PC-3 (cell line): ENCODE measurements around the gene CORIN. TPM values are rescaled to one million over a fixed set of nuclear protein-coding genes. Genes with fewer than 3 reads are reported as not detected.

Experiments used
- ATAC-seq: fragments of 200-7000 bp; cut with Tn5 transposase; 2 replicates; pipeline ENCODE4 v1.9.1; 2020; ENCODE audit warnings: mild to moderate bottlenecking, moderate library complexity
- BruUV-seq: library from RNA; stranded (reverse); fragments of 400-500 nt; replicated peaks from 2 replicates; lab custom pipeline; 2021; lab: Mats Ljungman, UMichigan
- CTCF ChIA-PET: fragments of 300-600 bp; sonication (Branson Sonifier 250); formaldehyde crosslinking; loops from one replicate; lab custom pipeline; 2022; ENCODE audit warnings: antibody characterized with exemption; lab: Charles Lee
- POLR2A ChIA-PET: fragments of 300-600 bp; sonication (Branson Sonifier 250); formaldehyde crosslinking; loops from one replicate; lab custom pipeline; 2022; ENCODE audit warnings: antibody characterized with exemption; ENCODE audit not compliant: unreplicated experiment; lab: Charles Lee
- DNase-seq: peaks from one replicate; pipeline ENCODE4 v3.0.0-alpha.2; 2015
- H2AFZ ChIP-seq: fragments of 300-600 bp; sonication (generic); 2 replicates; pipeline ENCODE4 v1.6.0; 2016; ENCODE audit warnings: antibody characterized with exemption, low read length
- H3F3A ChIP-seq: fragments of 300-600 bp; sonication (generic); one replicate; pipeline ENCODE4 v1.6.0; 2017; ENCODE audit warnings: antibody characterized with exemption, low read length, control low read depth, mild to moderate bottlenecking; ENCODE audit not compliant: unreplicated experiment
- H3K27ac ChIP-seq: fragments of 300-600 bp; sonication (generic); 2 replicates; pipeline ENCODE4 v1.5.1; 2016; ENCODE audit warnings: mild to moderate bottlenecking, low read length
- H3K27me3 ChIP-seq: fragments of 300-600 bp; sonication (generic); 2 replicates; pipeline ENCODE4 v1.6.1; 2016; ENCODE audit warnings: low read length, mixed read lengths
- H3K36me3 ChIP-seq: fragments of 300-600 bp; sonication (generic); 2 replicates; pipeline ENCODE4 v1.6.1; 2016; ENCODE audit warnings: low read depth, mixed run types, low read length, mixed read lengths
- H3K4me1 ChIP-seq: fragments of 300-600 bp; sonication (generic); 2 replicates; pipeline ENCODE4 v1.5.1; 2016; ENCODE audit warnings: low read length; ENCODE audit not compliant: insufficient read depth
- H3K4me2 ChIP-seq: fragments of 300-600 bp; sonication (generic); 2 replicates; pipeline ENCODE4 v1.6.0; 2016; ENCODE audit warnings: low read length
- H3K4me3 ChIP-seq: fragments of 300-600 bp; sonication (generic); 2 replicates; pipeline ENCODE4 v1.5.1; 2016; ENCODE audit warnings: mild to moderate bottlenecking, low read length, mixed read lengths
- H3K79me2 ChIP-seq: fragments of 300-600 bp; sonication (generic); 2 replicates; pipeline ENCODE4 v1.6.1; 2017; ENCODE audit warnings: low read length, mixed read lengths
- H3K9ac ChIP-seq: fragments of 300-600 bp; sonication (generic); 2 replicates; pipeline ENCODE4 v1.6.0; 2016; ENCODE audit warnings: mild to moderate bottlenecking, low read length
- H3K9me2 ChIP-seq: fragments of 300-600 bp; sonication (generic); replicated peaks from 2 replicates; pipeline ENCODE4 v1.6.1; 2016; ENCODE audit warnings: mixed run types, low read length, mixed read lengths
- H3K9me3 ChIP-seq: fragments of 300-600 bp; sonication (generic); 2 replicates; pipeline ENCODE4 v1.6.1; 2016; ENCODE audit warnings: low read length, mixed read lengths
- H4K20me1 ChIP-seq: fragments of 300-600 bp; sonication (generic); 2 replicates; pipeline ENCODE4 v1.6.1; 2016; ENCODE audit warnings: low read length, mixed read lengths
- EZH2 ChIP-seq: fragments of 300-600 bp; sonication (generic); IDR thresholded peaks from one replicate; pipeline ENCODE4 v1.6.1; 2017; ENCODE audit warnings: antibody characterized with exemption, mild to moderate bottlenecking, low read length; ENCODE audit not compliant: unreplicated experiment
- EZH2phosphoT487 ChIP-seq: fragments of 300-600 bp; sonication (generic); IDR thresholded peaks from 2 replicates; pipeline ENCODE4 v1.6.1; 2018; ENCODE audit warnings: mild to moderate bottlenecking, antibody characterized with exemption, low read length, borderline replicate concordance
- intact Hi-C: fragments of 100-400 bp; cut with micrococcal nuclease; formaldehyde crosslinking; loops from 2 replicates; pipeline ENCODE4 v1.9.0; 2023
- total RNA-seq: library from RNA; depleted of rRNA; stranded (reverse); fragments of >200 nt; gene quantifications from 2 replicates; pipeline ENCODE4 v1.2.3, GENCODE V29; 2014
- TF ChIP-seq, protein P1 (sequence below): fragments of 300-600 bp; sonication (generic); conservative IDR thresholded peaks from 2 replicates; pipeline ENCODE4 v1.5.1; 2017; ENCODE audit warnings: antibody characterized with exemption, low read depth, mild to moderate bottlenecking, low read length

CORIN gene
- total RNA-seq, 1 experiment from 2014 or later = not detected

DNA sequence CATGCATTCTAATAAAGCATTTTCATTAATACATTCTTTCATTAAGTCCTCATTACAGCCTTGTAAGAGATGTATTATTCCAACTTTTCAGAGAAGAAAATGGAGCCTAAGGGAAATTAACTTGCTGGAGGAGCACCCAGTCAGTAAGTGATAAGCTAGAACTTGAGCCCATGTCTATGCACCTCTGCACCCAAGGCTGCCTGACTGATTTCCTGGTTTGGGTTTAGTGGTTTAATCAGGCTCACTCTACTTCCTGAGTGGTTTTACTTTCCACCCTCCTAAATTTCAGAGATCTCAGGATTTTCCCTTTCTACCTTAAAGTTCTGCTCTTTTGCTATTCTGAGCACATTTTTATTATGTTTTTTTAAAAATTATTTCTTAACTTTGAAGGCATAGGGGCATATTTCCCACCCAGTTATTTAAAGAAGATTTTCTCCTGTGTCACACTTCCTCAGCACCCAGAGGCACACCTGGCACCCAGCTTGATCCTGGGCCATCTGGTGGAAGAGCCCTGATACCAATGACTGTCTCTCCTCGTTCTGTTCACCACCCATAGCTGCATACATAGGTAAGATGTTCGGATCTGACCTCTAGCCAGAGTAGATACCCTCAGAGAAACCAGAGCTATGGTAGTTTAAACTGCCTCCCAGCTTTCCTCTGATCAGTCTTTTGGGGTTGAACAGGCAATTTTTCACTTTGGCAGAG lies 10.4 kb downstream of the CORIN start:
- H3K9ac ChIP-seq = no peak overlapping the region
- no peak overlapping the region for H3K4me3 ChIP-seq
- no peaks in the 10 kb centered on the region for H3K36me3 ChIP-seq
- POLR2A ChIA-PET = no interaction called here
- H3K27me3 ChIP-seq = no peaks in the 10 kb centered on the region
- H3F3A ChIP-seq = no peaks in the 10 kb centered on the region
- H3K4me2 ChIP-seq = no peak overlapping the region
- no peaks in the 10 kb centered on the region for H3K9me2 ChIP-seq
- intact Hi-C loops = no loop called here
- H3K4me1 ChIP-seq = 0 out of 2 replicates have a peak, but pooled peaks cover 6% of the 10 kb centered on the region
- TF ChIP-seq EZH2 = no peak
- TF ChIP-seq, protein P1, sequence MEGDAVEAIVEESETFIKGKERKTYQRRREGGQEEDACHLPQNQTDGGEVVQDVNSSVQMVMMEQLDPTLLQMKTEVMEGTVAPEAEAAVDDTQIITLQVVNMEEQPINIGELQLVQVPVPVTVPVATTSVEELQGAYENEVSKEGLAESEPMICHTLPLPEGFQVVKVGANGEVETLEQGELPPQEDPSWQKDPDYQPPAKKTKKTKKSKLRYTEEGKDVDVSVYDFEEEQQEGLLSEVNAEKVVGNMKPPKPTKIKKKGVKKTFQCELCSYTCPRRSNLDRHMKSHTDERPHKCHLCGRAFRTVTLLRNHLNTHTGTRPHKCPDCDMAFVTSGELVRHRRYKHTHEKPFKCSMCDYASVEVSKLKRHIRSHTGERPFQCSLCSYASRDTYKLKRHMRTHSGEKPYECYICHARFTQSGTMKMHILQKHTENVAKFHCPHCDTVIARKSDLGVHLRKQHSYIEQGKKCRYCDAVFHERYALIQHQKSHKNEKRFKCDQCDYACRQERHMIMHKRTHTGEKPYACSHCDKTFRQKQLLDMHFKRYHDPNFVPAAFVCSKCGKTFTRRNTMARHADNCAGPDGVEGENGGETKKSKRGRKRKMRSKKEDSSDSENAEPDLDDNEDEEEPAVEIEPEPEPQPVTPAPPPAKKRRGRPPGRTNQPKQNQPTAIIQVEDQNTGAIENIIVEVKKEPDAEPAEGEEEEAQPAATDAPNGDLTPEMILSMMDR = no peak
- TF ChIP-seq EZH2phosphoT487 = no peak
- H3K27ac ChIP-seq = no peak overlapping the region
- no peak for ATAC-seq
- H3K9me3 ChIP-seq = no peaks in the 10 kb centered on the region
- no TSS peak for BruUV-seq
- no peaks in the 10 kb centered on the region for H3K79me2 ChIP-seq
- DNase-seq = no peak
- no peak overlapping the region for H2AFZ ChIP-seq
- no peaks in the 10 kb centered on the region for H4K20me1 ChIP-seq
- CTCF ChIA-PET = interaction anchor here (0.8 kb wide), 1 partner anchor 12 kb away, joined by 4 read pairs; no protein-coding TSS in a partner anchor

DNA sequence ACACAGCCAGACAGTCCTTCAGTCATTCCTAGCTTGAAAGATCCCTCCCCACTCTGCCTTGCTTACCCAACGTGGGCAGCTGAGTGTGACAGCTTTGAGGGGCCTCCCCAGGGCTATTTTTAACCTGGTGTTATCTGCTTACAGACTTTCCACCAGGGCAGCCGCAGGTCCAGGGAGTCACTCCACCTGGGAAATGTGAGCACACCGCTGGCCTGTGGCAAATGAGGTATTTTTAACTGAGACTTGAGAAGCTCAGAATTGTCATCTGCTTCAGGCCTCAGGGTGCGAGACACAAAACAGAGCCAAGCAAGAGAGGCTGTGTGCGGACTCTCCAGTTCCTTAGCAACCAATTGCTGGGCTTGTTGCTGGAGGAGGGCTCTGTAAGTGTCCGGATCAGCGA lies 13.0 kb downstream of the CORIN start:
- intact Hi-C loops = no loop called here
- H3K36me3 ChIP-seq = no peaks in the 10 kb centered on the region
- no peaks in the 10 kb centered on the region for H4K20me1 ChIP-seq
- peaks cover 4% of the 10 kb centered on the region; the same call in 1 of the 2 replicates for H3K27me3 ChIP-seq
- no TSS peak for BruUV-seq
- no peak overlapping the region for H3K4me2 ChIP-seq
- CTCF ChIA-PET = no interaction called here
- TF ChIP-seq EZH2phosphoT487 (no peak), EZH2 (no peak)
- TF ChIP-seq, protein P1 = no peak
- H3F3A ChIP-seq = no peaks in the 10 kb centered on the region
- no peaks in the 10 kb centered on the region for H3K9me3 ChIP-seq
- no peaks in the 10 kb centered on the region for H3K4me1 ChIP-seq
- no peaks in the 10 kb centered on the region for H3K79me2 ChIP-seq
- POLR2A ChIA-PET = no interaction called here
- no peaks in the 10 kb centered on the region for H3K9me2 ChIP-seq
- ATAC-seq (no peak), DNase-seq (no peak)
- no peak overlapping the region for H3K9ac ChIP-seq
- H2AFZ ChIP-seq = no peak overlapping the region
- no peak overlapping the region for H3K27ac ChIP-seq
- H3K4me3 ChIP-seq = no peak overlapping the region

DNA sequence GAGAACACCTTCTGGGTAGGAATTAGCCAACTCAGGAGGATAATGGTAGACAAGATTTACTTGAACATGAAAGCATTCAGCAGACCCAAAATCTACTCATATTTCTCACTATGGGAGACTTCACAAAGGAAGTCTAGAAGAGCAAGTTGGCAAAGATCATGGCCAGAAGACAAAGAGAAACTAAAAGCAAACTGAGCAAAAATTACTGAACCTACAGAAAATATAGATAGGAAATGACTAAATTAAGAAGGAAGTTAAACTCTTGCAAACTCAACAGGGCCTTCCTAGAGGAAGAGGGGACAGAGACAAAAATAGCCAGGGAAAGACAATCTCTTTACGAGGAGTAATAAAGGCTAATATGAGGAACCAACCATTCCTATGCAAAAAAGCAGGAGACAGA lies 18.7 kb downstream of the CORIN start:
- Histone ChIP-seq H3K79me2 (no peaks in the 10 kb centered on the region), H3K27me3 (peaks cover 41% of the 10 kb centered on the region), H3K4me3 (no peak overlapping the region), H3K9me3 (no peaks in the 10 kb centered on the region), H3K4me2 (no peak overlapping the region), H3K4me1 (no peaks in the 10 kb centered on the region), H3K9ac (no peak overlapping the region), H4K20me1 (no peaks in the 10 kb centered on the region), H3F3A (no peaks in the 10 kb centered on the region), H3K27ac (no peak overlapping the region), H3K36me3 (no peaks in the 10 kb centered on the region), H2AFZ (no peak overlapping the region), H3K9me2 (no peaks in the 10 kb centered on the region)
- TF ChIP-seq EZH2 = no peak
- TF ChIP-seq, protein P1 = no peak
- no peak for TF ChIP-seq EZH2phosphoT487
- ATAC-seq (no peak), DNase-seq (no peak)
- intact Hi-C loops = no loop called here
- CTCF ChIA-PET = no interaction called here
- POLR2A ChIA-PET = no interaction called here
- no TSS peak for BruUV-seq
